ENCODE measurements around the gene ADAMTS13.

The ADAMTS13 gene

DNA sequence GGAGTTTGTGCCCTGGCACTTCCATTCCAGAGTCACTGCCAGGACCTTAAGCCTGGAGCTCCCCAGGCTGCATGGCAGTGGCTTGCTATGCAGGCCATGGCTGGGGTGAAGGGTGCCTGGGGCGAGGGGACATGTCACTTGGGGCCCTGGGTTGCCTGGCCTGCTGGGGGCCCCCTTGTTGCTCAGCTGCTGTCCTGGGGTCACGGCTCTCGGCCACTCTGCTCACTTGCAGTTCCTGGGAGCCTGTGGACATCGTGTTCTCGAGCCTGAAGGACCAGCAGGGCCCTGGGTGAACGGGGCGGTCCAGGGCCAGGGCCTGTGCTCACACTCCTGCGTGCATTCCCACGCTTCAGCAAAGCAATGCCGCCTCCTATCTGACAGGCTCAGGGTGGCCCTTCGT is 71.3 kb downstream of the ADAMTS13 start:
- DNase-seq = no peak

DNA sequence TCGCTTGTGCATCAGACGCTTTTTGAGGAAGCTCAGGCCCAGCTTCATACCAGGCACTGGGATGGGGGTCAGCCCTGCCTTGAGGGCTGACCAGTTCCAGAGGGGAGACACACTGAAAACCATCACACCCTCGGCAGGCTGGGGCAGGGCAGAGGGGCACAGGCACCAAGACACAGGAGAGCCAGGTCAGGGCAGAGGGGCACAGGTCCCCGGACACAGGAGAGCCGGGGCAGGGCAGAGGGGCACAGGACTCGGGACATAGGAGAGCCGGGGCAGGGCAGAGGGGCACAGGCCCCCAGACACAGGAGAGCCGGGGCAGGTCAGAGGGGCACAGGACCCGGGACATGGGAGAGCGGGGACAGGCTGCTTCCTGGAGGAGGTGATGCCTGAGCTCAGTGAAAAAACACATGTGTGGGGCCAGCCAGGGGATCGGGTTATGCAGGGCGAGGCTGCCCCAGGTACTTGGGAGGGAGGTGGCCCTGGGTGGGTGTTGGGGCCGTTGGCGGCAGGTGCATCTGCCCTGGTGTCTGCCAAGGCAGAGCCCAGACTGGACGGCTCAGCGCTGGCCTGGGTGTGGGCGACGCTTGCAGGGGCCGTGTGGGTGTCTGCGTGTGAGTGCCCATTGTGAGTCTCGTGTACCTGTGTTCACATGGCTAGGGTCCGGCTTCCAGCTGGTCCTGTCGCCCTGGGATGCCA is 71.8 kb downstream of the ADAMTS13 start:
- no peak for DNase-seq

DNA sequence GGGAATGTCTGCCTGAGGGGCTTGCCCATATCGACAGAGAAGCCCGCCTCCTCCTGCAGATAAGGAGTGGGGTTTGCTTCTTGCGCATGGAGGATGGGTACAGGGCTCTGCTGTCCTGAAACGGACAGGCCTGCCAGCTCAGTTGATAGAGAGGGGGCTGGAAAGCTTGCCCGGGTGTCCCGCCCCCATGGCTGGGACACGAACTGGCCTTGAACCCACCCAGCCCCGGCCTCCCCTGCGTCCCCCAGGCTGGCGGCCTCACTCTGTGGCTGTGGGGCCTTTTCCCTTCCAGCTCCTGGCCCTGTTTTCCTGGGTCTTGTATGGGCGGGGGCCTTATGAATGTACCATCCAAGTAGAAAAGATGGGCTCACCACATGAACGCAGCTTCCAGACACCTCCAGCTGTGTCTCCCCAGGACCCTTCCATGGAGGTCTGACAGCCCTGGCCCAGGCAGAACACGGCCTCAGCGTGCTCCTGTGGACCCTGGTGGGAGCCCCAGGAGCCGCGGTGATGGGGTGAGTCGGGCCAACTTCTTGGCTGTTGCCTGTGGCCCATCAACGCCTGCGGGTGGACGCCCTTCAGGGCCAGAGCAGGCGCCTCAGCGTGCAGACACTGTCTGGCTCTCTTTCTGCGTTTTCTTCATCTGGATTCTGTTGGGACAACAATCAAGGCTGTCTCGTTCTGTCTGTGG is 72.6 kb downstream of the ADAMTS13 start:
- DNase-seq = no peak

DNA sequence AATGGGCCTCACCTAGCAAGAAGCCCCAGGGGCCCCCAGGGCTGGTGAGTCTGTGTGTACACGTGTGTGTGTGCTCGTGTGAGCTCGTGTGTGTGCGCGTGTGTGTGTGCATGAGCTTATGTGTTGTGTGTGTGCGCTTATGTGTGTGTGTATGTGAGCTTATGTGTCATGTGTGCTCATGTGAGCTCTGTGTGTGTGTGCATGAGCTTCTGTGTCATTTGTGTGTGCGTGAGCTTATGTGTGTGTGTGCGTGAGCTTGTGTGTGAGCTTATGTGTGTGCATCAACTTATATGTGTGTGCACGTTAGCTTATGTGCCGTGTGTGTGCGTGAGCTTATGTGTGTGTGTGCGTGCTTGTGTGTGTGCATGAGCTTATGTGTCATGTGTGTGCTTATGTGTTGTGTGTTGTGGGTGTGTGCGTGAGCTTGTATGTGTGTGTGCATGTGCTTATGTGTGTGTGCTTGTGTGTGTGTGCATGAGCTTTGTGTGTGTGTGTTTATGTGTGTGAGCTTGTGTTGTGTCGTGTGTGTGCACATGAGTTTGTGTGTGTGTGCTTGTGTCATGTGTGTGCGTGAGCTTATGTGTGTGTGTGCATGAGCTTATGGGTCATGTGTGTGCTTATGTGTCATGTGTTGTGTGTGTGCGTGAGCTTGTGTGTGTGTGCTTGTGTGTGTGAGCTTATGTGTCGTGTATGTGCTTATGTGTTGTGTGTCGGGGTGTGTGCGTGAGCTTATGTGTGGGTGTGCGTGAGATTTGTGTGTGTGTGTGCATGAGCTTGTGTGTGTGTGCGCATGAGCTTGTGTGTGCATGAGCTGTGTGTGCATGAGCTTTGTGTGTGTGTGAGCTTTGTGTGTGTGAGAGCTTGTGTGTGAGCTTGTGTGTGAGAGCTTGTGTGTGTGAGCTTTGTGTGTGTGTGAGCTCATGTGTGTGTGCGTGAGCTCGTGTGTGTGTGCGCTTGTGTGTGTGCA is 73.4 kb downstream of the ADAMTS13 start:
- DNase-seq = no peak

DNA sequence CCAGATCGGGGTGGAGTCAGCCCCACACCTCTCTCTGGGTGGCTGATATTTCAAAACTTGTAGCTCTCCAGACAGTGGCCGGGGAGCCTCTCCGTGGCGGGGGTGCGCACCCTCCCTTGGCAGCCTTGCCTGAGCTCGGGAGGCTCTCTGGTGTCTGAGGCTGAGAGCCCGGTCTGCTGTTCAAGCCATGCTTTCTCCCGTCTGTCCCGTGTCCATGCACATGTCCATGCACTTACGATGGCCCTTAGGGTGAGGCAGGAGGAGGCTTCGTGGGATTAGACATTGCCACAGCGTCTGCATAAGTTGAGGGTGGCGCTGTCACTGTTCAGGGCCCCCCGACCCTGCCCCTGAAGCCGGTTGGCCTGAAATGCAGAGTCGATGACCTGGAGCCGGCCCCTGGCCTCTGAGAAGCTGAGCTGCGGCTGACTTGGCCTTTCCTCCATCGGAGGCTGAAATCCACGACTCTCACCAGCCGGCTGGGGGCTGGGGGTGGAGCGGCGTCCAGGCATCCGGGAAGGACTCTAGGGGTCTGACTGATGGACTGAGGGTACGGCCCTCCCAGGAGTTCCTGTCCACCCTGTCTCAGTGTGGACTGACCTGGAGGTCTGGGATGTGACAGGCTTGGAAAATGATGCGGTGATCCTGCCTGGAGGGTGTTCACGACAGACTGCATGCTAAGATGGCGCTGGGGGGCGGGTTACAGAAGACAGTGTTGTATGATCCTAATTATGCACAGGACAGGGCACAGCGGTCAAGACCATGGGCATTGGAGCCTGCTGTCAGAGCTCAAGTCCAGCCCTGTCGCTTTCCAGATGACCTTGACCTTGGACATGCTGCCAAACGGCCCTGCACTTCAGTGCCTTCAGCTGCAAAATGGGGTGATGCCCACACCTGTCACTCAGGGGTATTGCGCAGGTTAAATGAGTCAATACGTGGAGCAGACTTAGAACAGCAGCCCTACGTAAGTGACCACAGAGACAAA is 75.0 kb downstream of the ADAMTS13 start:
- no peak for DNase-seq

DNA sequence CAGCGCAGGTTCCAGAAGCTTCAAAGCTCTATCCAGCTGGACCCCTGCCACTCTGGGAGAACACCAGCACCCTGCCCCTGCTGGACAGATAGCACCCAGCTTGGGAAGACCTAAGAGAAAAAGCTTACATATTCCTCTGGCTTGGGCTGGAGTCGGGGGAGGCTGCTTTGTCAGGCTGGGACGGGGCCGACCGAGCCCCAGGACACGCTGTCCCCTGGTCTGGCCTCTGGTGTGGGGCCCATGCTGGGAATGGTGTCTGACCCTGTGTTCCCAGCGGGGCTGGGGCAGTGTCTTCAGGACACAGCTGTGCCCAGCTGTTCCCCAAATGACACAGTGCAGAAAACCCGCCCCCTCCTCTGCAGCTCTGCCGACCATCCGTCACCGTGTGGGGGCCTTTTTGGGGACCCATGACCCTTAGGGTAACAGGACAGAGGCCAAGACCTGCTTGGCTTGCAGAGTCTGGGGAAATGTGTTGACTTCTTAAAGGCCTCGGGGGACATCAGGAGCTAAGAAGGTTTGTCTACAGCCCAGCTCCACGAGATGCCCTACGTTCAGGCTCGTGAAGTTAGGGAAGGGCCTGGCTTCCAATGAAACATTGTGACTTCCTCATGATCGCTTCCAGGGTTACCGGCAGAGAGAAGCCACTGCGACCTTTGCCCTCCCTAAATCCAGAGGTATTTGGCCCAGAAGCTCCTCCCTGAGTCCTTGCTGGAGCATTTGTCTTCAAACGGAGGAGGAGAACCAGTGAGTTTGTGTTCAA is 77.1 kb downstream of the ADAMTS13 start:
- DNase-seq = no peak

DNA sequence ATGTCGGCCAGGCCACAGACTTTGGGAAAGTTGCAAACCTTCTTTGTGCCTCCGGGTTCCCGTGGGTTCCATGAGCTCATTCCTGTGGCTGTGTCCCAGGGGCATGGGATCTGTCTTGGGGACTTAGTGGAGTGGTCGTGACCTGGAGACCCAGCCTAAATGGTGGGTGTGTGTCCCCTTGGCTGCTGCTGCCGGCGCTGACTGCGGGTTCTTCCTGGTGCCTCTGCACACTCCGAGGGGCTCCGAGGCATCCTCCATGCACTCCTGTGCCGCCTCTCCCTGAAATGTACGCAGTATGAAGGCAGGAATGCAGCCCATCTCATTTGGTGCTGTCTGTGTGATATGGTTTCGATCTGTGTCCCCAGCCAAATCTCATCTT is 77.7 kb downstream of the ADAMTS13 start:
- no peak for DNase-seq

DNA sequence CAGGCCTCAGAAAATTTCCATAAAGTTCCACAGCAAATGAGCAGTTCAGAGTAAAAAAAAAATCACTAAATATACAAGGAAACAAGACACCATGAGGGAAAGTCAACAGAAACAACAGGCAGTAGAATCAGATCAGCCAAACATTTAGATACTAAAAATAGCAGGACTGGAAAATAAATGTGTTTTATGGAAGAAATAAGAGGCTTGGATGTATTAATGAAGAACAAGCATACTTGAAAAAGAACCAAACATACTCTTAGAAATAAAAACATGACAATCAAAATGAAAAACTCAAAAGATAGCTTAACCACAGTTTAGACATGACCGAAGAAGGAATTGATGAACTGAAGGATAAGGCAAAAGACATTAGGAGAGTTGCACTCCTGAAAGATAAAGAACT is 79.9 kb downstream of the ADAMTS13 start:
- DNase-seq = no peak

DNA sequence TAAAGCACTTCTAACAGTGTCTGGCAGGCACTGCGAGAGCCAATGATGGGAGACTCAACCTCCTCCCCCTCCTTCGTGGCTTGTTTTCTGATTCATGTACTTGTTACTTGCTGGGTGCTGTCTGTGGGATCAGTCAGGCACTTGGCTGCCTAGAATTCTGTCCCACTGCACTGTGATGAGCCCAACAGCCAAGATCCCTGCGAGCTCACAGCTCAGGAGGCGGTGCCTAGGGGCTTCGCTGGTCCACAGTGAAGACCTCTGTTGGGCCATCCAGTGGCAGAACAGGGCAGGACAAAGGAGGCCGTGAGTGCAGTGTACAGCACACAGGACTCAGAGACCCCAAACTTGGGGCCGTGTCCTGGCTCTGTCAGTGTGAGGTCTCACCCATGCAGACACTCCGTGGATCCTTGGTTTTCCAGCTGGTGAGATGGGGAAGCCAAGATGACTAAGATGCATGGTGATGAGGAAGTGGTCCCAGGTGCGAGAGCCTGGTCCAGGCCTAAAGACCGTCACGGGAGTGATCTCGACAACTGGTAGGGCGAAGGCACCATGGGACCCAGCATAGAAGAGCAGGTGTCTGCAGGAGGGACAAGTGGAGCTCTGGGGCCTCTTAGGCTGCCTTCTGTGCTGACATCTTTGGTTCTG is 83.1 kb downstream of the ADAMTS13 start:
- no peak for DNase-seq

DNA sequence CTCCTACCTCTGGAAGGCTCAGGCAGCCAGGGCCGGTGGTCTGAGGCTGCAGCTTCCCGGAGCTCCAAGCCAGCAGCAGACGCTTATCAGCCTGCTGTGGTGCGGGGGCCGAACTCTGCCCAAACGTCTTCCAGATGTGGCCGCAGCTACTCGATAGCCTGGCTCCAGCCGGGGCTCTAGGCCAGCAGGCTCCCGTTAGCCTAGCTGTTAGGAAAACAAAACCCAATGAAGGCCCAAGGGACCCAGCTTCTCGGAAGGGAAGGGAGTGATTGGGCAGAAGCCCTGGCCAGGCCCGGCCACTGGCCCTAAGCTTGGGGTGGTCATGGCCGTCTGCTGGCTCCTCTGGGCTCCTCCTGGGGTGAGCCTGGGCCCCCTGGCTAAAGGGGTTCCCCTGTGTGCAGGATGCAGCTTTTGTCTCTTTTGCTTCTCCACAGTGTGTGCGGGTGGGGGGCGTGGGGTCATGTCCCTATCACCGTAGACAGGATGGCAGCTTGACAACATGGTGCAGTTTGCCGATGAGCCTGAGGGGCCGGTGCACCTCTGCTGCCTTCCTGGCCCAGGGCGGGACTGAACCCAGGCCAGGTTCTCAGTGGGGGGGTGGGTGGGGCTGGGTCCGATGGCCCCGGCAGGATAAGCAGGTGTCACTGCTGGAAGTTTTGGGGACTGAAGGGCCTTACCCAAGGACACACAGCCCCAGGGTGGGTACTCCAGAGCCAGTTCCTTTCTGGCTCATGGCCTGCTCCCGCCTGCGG is 83.9 kb downstream of the ADAMTS13 start:
- DNase-seq = no peak

DNA sequence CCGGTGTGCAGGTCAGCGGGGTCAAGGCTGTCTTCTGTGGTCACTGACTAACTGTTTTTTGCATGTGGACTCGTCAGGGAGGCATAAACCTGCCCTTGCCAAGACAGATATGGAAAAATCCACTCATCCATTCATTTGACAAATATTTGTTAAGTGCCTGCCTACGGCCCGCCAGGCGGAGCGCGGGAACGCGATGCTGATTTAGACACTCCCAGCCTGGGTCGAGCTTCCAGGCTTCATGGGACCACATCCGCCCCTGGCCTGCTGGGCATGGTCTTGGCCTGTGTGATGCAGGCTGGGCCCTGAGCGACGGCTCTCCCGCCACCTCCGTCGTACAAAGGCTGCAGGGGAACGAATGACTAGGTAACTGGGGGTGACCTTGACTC is 84.5 kb downstream of the ADAMTS13 start:
- DNase-seq = peak; percentile 17

DNA sequence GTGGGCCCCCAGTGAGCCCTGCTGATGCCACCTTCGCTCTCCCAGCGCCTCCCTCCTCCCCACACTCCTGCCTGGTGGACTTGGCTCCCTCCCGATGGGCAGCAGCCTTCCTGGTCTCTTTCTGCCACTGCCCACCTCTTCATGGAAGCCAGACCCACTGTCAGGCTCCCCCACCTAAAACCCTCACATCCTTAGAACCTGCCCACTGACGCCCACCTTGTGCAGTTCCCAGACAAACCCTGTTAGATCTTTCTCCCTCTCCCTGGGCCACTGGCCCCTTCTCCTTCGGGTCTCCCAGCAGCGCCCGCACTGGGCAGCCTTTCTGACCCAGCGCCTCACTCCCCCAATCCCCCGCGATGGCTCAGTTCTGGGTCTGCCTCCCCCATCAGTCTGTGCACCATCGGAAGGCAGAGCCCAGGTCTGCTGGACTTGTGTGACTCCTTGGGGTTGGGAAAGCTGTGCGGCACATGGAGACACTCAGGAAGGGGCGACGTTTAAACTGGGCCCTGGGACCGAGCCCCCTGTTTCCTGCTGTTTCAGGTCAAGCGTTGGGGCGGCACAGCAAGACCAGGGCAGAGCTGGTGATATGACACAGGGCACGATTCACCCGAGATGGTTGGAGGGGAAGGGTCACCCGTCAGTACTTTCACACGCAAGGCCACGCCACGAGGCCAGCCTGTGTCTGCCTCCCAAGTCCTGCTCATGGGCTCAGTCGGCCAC is 85.2 kb downstream of the ADAMTS13 start:
- DNase-seq = no peak

DNA sequence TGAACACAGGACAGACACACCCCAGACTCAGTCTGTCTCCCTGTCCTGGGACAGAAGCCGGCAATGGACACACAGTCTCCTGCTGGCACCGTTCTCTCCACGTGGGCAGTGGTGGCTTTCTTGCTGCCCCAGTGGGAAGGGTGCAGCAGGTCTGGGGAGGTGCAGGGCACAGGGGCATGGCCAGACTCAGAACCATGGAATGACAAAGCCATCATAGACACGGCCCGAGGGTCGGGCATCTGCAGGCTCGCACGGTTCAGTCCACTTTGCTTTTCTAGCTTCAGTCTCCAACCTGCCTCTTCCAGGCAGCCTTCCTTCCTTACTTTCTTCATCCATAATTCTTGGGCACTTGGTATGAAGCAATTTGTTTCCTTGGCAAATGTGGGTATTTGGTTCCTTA is 85.9 kb downstream of the ADAMTS13 start:
- DNase-seq = no peak

Measured in NCI-H510A treated with DMSO at 0.1 percent for 48 hours (cell line).